CD14-positive monocyte (primary cell): ENCODE measurements around the gene MLLT1. TPM values are rescaled to one million over a fixed set of nuclear protein-coding genes. Genes with fewer than 3 reads are reported as not detected.

ENCODE experiments used
- DNase-seq, 3 donors: peaks; one replicate each; pipeline ENCODE4 v3.0.0-alpha.2; 2011 to 2022
- H2AFZ ChIP-seq: 2 replicates; pipeline ENCODE4 v1.6.0; 2012; ENCODE audit warnings: mild to moderate bottlenecking, low read depth, low read length, inconsistent platforms; ENCODE audit not compliant: insufficient read depth, poor library complexity, severe bottlenecking
- H3K27ac ChIP-seq, 2 donors: 1 replicate in 1 of 2; 2 replicates in 1 of 2; pipeline ENCODE4 v1.5.1; 2012 to 2013; ENCODE audit warnings: low read length in 2 of 2, control low read depth in 1 of 2, inconsistent platforms in 1 of 2, low read depth in 1 of 2, mild to moderate bottlenecking in 1 of 2
- H3K27me3 ChIP-seq, 2 donors: one replicate each; pipeline versions ENCODE4 v1.6.0 to v1.6.1; 2011 to 2013; ENCODE audit warnings: low read length in 2 of 2; ENCODE audit not compliant: control insufficient read depth in 2 of 2, insufficient read depth in 2 of 2
- H3K36me3 ChIP-seq, 2 donors: replicated peaks in 1 of 2; 1 replicate in 1 of 2; 2 replicates in 1 of 2; pipeline versions ENCODE4 v1.5.1 to v1.6.1; 2012 to 2013; ENCODE audit warnings: low read length in 2 of 2, control low read depth in 1 of 2, inconsistent platforms in 1 of 2, mild to moderate bottlenecking in 1 of 2; ENCODE audit not compliant: insufficient read depth in 2 of 2, control insufficient read depth in 1 of 2
- H3K4me1 ChIP-seq, 2 donors: 1 replicate in 1 of 2; 2 replicates in 1 of 2; pipeline versions ENCODE4 v1.5.1 to v1.6.1; 2012 to 2013; ENCODE audit warnings: low read length in 2 of 2, control low read depth in 1 of 2, inconsistent platforms in 1 of 2, mild to moderate bottlenecking in 1 of 2, moderate library complexity in 1 of 2; ENCODE audit not compliant: insufficient read depth in 2 of 2, control insufficient read depth in 1 of 2
- H3K4me2 ChIP-seq: replicated peaks from 2 replicates; pipeline ENCODE3; 2012; ENCODE audit warnings: low read length, moderate library complexity, mild to moderate bottlenecking; ENCODE audit not compliant: poor library complexity, severe bottlenecking; ENCODE audit errors: extremely low read depth
- H3K4me3 ChIP-seq, 3 experiments: fragments of 200-600 bp in 1 of 3; sonication (generic) in 1 of 3; replicated peaks in 1 of 3; 1 replicate in 2 of 3; 2 replicates in 1 of 3; pipeline ENCODE4 v1.5.1; 2011 to 2013; ENCODE audit warnings: low read length in 3 of 3, mild to moderate bottlenecking in 3 of 3, control low read depth in 2 of 3, low read depth in 2 of 3, inconsistent platforms in 1 of 3, moderate library complexity in 1 of 3
- H3K79me2 ChIP-seq: 2 replicates; pipeline ENCODE4 v1.6.0; 2012; ENCODE audit warnings: mild to moderate bottlenecking, control low read depth, inconsistent platforms, low read length, moderate library complexity; ENCODE audit not compliant: insufficient read depth
- H3K9ac ChIP-seq: 2 replicates; pipeline ENCODE4 v1.6.0; 2017; ENCODE audit warnings: low read length, mild to moderate bottlenecking; ENCODE audit not compliant: insufficient read depth, poor library complexity, severe bottlenecking
- H3K9me3 ChIP-seq, 2 donors: replicated peaks in 1 of 2; 1 replicate in 1 of 2; 2 replicates in 1 of 2; pipeline versions ENCODE4 v1.5.1 to v1.6.1; 2012 to 2013; ENCODE audit warnings: low read length in 2 of 2, control low read depth in 1 of 2; ENCODE audit not compliant: control insufficient read depth in 1 of 2, insufficient read depth in 1 of 2
- H4K20me1 ChIP-seq: 2 replicates; pipeline ENCODE4 v1.6.0; 2012; ENCODE audit warnings: mild to moderate bottlenecking, low read length, control low read depth, moderate library complexity; ENCODE audit not compliant: insufficient read depth
- H3K27ac Mint-ChIP-seq, 7 donors: one replicate each; pipeline ENCODE4 v1.8.0; 2020; ENCODE audit warnings: mild to moderate bottlenecking in 7 of 7, mixed read lengths in 7 of 7, moderate library complexity in 6 of 7, inconsistent platforms in 2 of 7
- H3K27me3 Mint-ChIP-seq, 3 donors: one replicate each; pipeline ENCODE4 v1.8.0; 2021 to 2022; ENCODE audit warnings: low read depth in 3 of 3, mild to moderate bottlenecking in 3 of 3, mixed read lengths in 3 of 3, moderate library complexity in 3 of 3, inconsistent platforms in 1 of 3
- H3K36me3 Mint-ChIP-seq, 2 donors: one replicate each; pipeline ENCODE4 v1.8.0; 2020; ENCODE audit warnings: mixed read lengths in 2 of 2, inconsistent platforms in 1 of 2, mild to moderate bottlenecking in 1 of 2
- H3K4me1 Mint-ChIP-seq: one replicate; pipeline ENCODE4 v1.8.0; 2020; ENCODE audit warnings: mild to moderate bottlenecking, mixed read lengths
- H3K4me3 Mint-ChIP-seq, 2 donors: one replicate each; pipeline ENCODE4 v1.8.0; 2020; ENCODE audit warnings: mild to moderate bottlenecking in 2 of 2, mixed read lengths in 2 of 2, moderate library complexity in 1 of 2
- H3K9me3 Mint-ChIP-seq, 7 donors: one replicate each; pipeline ENCODE4 v1.8.0; 2020 to 2022; ENCODE audit warnings: mixed read lengths in 7 of 7, mild to moderate bottlenecking in 6 of 7, moderate library complexity in 6 of 7, inconsistent platforms in 2 of 7
- WGBS: methylation state at CpG from one replicate; pipeline ENCODE4 v1.1.5; 2013; ENCODE audit warnings: missing lambda C conversion rate; ENCODE audit not compliant: insufficient coverage; 5-methylcytosine and 5-hydroxymethylcytosine counted together
- intact Hi-C, 2 donors: fragments of 100-400 bp; cut with micrococcal nuclease; formaldehyde crosslinking; loops; one replicate each; pipeline versions ENCODE4 v1.15.0 to v1.15.1; 2023
- polyA plus RNA-seq, 3 donors: library from polyadenylated mRNA; depleted of rRNA in 1 of 3; unstranded in 2 of 3; stranded (reverse) in 1 of 3; fragments of 300-500 nt in 2 of 3; fragments of >200 nt in 1 of 3; fragmentation: Illumina TruSeq in 2 of 3; gene quantifications; 1 replicate in 2 of 3; 2 replicates in 1 of 3; pipeline ENCODE4 v1.2.3, GENCODE V29; 2012 to 2021
- TF ChIP-seq, protein P1 (sequence below): fragments of 200-600 bp; IDR thresholded peaks from one replicate; pipeline ENCODE4 v1.8.0; 2022; ENCODE audit warnings: antibody characterized with exemption, mild to moderate bottlenecking

The MLLT1 gene
- polyA plus RNA-seq, 3 donors = 0.65 to 17.3 (median 0.99) TPM

DNA sequence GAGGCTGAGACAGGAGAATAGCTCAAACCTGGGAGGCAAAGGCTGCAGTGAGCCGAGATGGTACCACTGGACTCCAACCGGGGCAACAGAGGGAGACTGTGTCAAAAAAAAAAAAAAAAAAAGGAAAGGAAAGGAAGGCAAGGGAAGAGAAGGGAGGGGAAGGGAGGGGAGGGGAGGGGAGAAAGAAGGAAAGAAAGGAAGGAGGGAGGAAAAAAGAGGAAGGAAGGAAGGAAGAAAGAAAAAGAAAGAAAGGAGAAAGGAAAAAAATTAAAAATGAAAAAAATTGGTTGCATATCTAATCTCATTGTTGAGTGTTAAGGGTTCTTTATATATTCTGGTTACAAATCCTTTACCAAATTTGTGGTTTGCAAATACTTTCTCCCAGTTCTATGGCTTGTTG lies 98.7 kb downstream of the MLLT1 start:
- Histone ChIP-seq H3K27me3 (no peaks in the 10 kb centered on the region), H2AFZ (no peak overlapping the region), H3K4me1 (no peaks in the 10 kb centered on the region), H3K9ac (no peak overlapping the region), H3K4me2 (no peak overlapping the region), H3K27ac (no peak overlapping the region), H3K4me3 (no peak overlapping the region), H4K20me1 (no peaks in the 10 kb centered on the region), H3K9me3 (no peaks in the 10 kb centered on the region), H3K36me3 (no peaks in the 10 kb centered on the region), H3K79me2 (no peaks in the 10 kb centered on the region)
- Mint-ChIP-seq H3K27me3 (peaks cover 2 to 10% (median 7%) of the 10 kb centered on the region in 3 donors), H3K9me3 (peaks cover 0 to 5% (median 0%) of the 10 kb centered on the region in 7 donors), H3K36me3 (no peaks in the 10 kb centered on the region), H3K4me3 (no peak overlapping the region), H3K4me1 (peaks cover 3% of the 10 kb centered on the region), H3K27ac (no peak overlapping the region)
- intact Hi-C loops = no loop called here
- no peak for DNase-seq
- 90% methylated on average over 2 of the region's 2 CpGs for WGBS
- TF ChIP-seq, protein P1, sequence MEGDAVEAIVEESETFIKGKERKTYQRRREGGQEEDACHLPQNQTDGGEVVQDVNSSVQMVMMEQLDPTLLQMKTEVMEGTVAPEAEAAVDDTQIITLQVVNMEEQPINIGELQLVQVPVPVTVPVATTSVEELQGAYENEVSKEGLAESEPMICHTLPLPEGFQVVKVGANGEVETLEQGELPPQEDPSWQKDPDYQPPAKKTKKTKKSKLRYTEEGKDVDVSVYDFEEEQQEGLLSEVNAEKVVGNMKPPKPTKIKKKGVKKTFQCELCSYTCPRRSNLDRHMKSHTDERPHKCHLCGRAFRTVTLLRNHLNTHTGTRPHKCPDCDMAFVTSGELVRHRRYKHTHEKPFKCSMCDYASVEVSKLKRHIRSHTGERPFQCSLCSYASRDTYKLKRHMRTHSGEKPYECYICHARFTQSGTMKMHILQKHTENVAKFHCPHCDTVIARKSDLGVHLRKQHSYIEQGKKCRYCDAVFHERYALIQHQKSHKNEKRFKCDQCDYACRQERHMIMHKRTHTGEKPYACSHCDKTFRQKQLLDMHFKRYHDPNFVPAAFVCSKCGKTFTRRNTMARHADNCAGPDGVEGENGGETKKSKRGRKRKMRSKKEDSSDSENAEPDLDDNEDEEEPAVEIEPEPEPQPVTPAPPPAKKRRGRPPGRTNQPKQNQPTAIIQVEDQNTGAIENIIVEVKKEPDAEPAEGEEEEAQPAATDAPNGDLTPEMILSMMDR = no peak

DNA sequence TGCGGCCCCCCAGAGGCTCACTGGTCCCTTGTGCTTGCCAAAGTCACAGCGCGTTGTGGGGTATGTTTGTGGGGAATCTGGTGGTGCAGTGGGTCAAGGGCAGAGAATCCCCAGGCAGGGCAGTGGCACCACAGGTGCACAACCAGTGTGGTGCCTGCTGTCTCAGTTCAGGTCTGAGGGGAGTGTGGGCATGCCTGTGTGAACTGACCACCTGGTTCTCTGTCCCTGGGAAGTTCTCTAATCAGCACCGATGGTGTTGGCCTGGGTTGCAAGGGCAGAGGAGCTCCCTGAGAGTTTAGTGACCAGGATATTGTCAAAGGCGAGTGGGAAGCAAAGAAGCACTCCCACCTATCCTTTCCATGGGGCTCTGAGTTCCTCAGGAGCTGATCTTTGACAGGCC lies 106.6 kb downstream of the MLLT1 start:
- H3K4me2 ChIP-seq = no peak overlapping the region
- H3K4me3 ChIP-seq = no peak overlapping the region
- no peak overlapping the region for H2AFZ ChIP-seq
- Mint-ChIP-seq H3K9me3 (peaks cover 0 to 6% (median 3%) of the 10 kb centered on the region in 7 donors), H3K27me3 (peaks cover 7 to 8% (median 8%) of the 10 kb centered on the region in 3 donors), H3K4me3 (no peak overlapping the region), H3K27ac (no peak overlapping the region), H3K36me3 (no peaks in the 10 kb centered on the region), H3K4me1 (peaks cover 3% of the 10 kb centered on the region)
- no peak overlapping the region for H3K27ac ChIP-seq
- H3K9me3 ChIP-seq = no peaks in the 10 kb centered on the region
- 94% methylated on average over 3 of the region's 5 CpGs for WGBS
- TF ChIP-seq, protein P1 = no peak
- no peaks in the 10 kb centered on the region for H3K4me1 ChIP-seq
- no peaks in the 10 kb centered on the region for H3K36me3 ChIP-seq
- no peaks in the 10 kb centered on the region for H3K79me2 ChIP-seq
- H3K9ac ChIP-seq = no peak overlapping the region
- no peaks in the 10 kb centered on the region for H4K20me1 ChIP-seq
- no peaks in the 10 kb centered on the region for H3K27me3 ChIP-seq
- no peak for DNase-seq
- intact Hi-C loops = no loop called here
